H1 (cell line): ENCODE results near the gene FHIT. TPM values are rescaled to one million over a fixed set of nuclear protein-coding genes. Genes with fewer than 3 reads are reported as not detected.

ENCODE experiments used
- CTCF ChIA-PET: fragments of 300-600 bp; sonication (Branson Sonifier 250); formaldehyde crosslinking; loops from one replicate; lab custom pipeline; 2021; ENCODE audit not compliant: partially characterized antibody; lab: Charles Lee
- POLR2A ChIA-PET: fragments of 300-600 bp; sonication (Branson Sonifier 250); formaldehyde crosslinking; loops from one replicate; lab custom pipeline; 2021; ENCODE audit warnings: inconsistent platforms; ENCODE audit not compliant: partially characterized antibody; lab: Charles Lee
- DNase-seq, 2 experiments: peaks; one replicate each; pipeline versions ENCODE4 v3.0.0 to v3.0.0-alpha.2; 2010 to 2022; ENCODE audit warnings: low spot score in 2 of 2, low read depth in 1 of 2, mixed read lengths in 1 of 2
- FAIRE-seq: peaks from 2 replicates; lab custom pipeline; 2011; peaks lifted over from hg19 to GRCh38; lab: Jason Lieb, UNC
- H2AFZ ChIP-seq: 2 replicates; pipeline ENCODE4 v1.8.1; 2012; ENCODE audit warnings: low read length, inconsistent platforms
- H2AK5ac ChIP-seq: 2 replicates; pipeline ENCODE4 v1.6.1; 2013; ENCODE audit warnings: low read depth, low read length
- H2BK120ac ChIP-seq: replicated peaks from 2 replicates; pipeline ENCODE3; 2013; ENCODE audit warnings: low read depth, low read length, inconsistent platforms
- H2BK12ac ChIP-seq: 2 replicates; pipeline ENCODE4 v1.6.1; 2013; ENCODE audit warnings: low read depth, low read length
- H2BK15ac ChIP-seq: 2 replicates; pipeline ENCODE4 v1.6.1; 2013; ENCODE audit warnings: low read length
- H2BK20ac ChIP-seq: 2 replicates; pipeline ENCODE4 v1.6.1; 2013; ENCODE audit warnings: low read length
- H2BK5ac ChIP-seq: 2 replicates; pipeline ENCODE4 v1.6.1; 2013; ENCODE audit warnings: low read depth, low read length
- H3K14ac ChIP-seq: 2 replicates; pipeline ENCODE4 v1.6.1; 2013; ENCODE audit warnings: inconsistent platforms; ENCODE audit not compliant: insufficient read length
- H3K18ac ChIP-seq: 2 replicates; pipeline ENCODE4 v1.6.1; 2013; ENCODE audit warnings: low read length; ENCODE audit errors: extremely low read depth
- H3K23ac ChIP-seq: 2 replicates; pipeline ENCODE4 v1.6.1; 2013; ENCODE audit warnings: inconsistent platforms; ENCODE audit not compliant: insufficient read length
- H3K23me2 ChIP-seq: 2 replicates; pipeline ENCODE4 v1.6.1; 2013; ENCODE audit warnings: low read depth, low read length
- H3K27ac ChIP-seq: 2 replicates; pipeline ENCODE4 v1.6.1; 2011; ENCODE audit warnings: low read depth, low read length, inconsistent platforms
- H3K27me3 ChIP-seq, 4 experiments: replicated peaks in 1 of 4; 1 replicate in 1 of 4; 2 replicates in 3 of 4; pipeline versions ENCODE4 v1.6.1 to v1.8.1; 2011 to 2013; ENCODE audit warnings: low read length in 3 of 4, mild to moderate bottlenecking in 3 of 4, inconsistent platforms in 2 of 4, mixed read lengths in 2 of 4, moderate library complexity in 1 of 4; ENCODE audit not compliant: control insufficient read depth in 3 of 4, insufficient read depth in 3 of 4; ENCODE audit errors: extremely low read depth in 1 of 4
- H3K36me3 ChIP-seq, 4 experiments: 2 replicates each; pipeline versions ENCODE4 v1.6.1 to v1.8.1; 2011 to 2013; ENCODE audit warnings: mild to moderate bottlenecking in 4 of 4, low read length in 3 of 4, moderate library complexity in 2 of 4, control low read depth in 1 of 4, inconsistent platforms in 1 of 4; ENCODE audit not compliant: insufficient read depth in 4 of 4, control insufficient read depth in 2 of 4
- H3K4ac ChIP-seq: replicated peaks from 2 replicates; pipeline ENCODE3; 2013; ENCODE audit warnings: low read length, low read depth, mixed read lengths, inconsistent platforms; ENCODE audit not compliant: insufficient read length
- H3K4me1 ChIP-seq, 4 experiments: replicated peaks in 1 of 4; 1 replicate in 1 of 4; 2 replicates in 3 of 4; pipeline versions ENCODE4 v1.6.1 to v1.8.1; 2011 to 2013; ENCODE audit warnings: low read length in 3 of 4, inconsistent platforms in 2 of 4, mixed read lengths in 1 of 4; ENCODE audit not compliant: insufficient read depth in 4 of 4, control insufficient read depth in 3 of 4
- H3K4me2 ChIP-seq, 2 experiments: 2 replicates each; pipeline versions ENCODE4 v1.6.1 to v1.8.1; 2011 to 2013; ENCODE audit warnings: low read depth in 2 of 2, low read length in 2 of 2, control low read depth in 1 of 2, inconsistent platforms in 1 of 2, mild to moderate bottlenecking in 1 of 2; ENCODE audit not compliant: insufficient read depth in 1 of 2
- H3K4me3 ChIP-seq, 4 experiments: fragments of 200-600, 300-600 bp in 1 of 4; sonication (generic), shearing (Covaris generic), sonication (Bioruptor Twin) in 1 of 4; 2 replicates each; pipeline versions ENCODE4 v1.5.1 to v1.8.1; 2011 to 2016; ENCODE audit warnings: low read length in 4 of 4, low read depth in 3 of 4, control low read depth in 2 of 4, inconsistent platforms in 2 of 4, mild to moderate bottlenecking in 2 of 4, mixed read lengths in 1 of 4, moderate library complexity in 1 of 4; ENCODE audit not compliant: insufficient read depth in 2 of 4; ENCODE audit errors: extremely low read depth in 1 of 4
- H3K56ac ChIP-seq: replicated peaks from 2 replicates; pipeline ENCODE3; 2013; ENCODE audit warnings: low read depth, mild to moderate bottlenecking, mixed read lengths, low read length, inconsistent platforms; ENCODE audit not compliant: insufficient read length
- H3K79me1 ChIP-seq: 2 replicates; pipeline ENCODE4 v1.6.1; 2013; ENCODE audit warnings: low read depth, low read length, control low read depth
- H3K79me2 ChIP-seq, 2 experiments: 2 replicates each; pipeline versions ENCODE4 v1.6.1 to v1.8.1; 2012 to 2013; ENCODE audit warnings: low read length in 2 of 2, mild to moderate bottlenecking in 2 of 2, inconsistent platforms in 1 of 2; ENCODE audit not compliant: insufficient read depth in 2 of 2, control insufficient read depth in 1 of 2
- H3K9ac ChIP-seq, 4 experiments: replicated peaks in 1 of 4; 1 replicate in 1 of 4; 2 replicates in 3 of 4; pipeline versions ENCODE4 v1.6.1 to v1.8.1; 2011 to 2013; ENCODE audit warnings: low read depth in 3 of 4, low read length in 3 of 4, control low read depth in 2 of 4, mild to moderate bottlenecking in 2 of 4, moderate library complexity in 2 of 4, inconsistent platforms in 1 of 4; ENCODE audit errors: extremely low read depth in 1 of 4
- H3K9me3 ChIP-seq, 2 experiments: 2 replicates each; pipeline versions ENCODE4 v1.6.1 to v1.8.1; 2012 to 2013; ENCODE audit warnings: mild to moderate bottlenecking in 2 of 2, moderate library complexity in 2 of 2, control low read depth in 1 of 2, inconsistent platforms in 1 of 2, low read depth in 1 of 2, low read length in 1 of 2, mixed read lengths in 1 of 2; ENCODE audit not compliant: insufficient read depth in 2 of 2
- H4K20me1 ChIP-seq, 2 experiments: replicated peaks in 1 of 2; 2 replicates each; pipeline versions ENCODE3 to v1.8.1; 2011 to 2013; ENCODE audit warnings: inconsistent platforms in 2 of 2, low read length in 2 of 2, mild to moderate bottlenecking in 1 of 2; ENCODE audit not compliant: insufficient read depth in 2 of 2, control insufficient read depth in 1 of 2
- H4K5ac ChIP-seq: 2 replicates; pipeline ENCODE4 v1.6.1; 2013; ENCODE audit warnings: low read length, low read depth, mixed read lengths, inconsistent platforms; ENCODE audit not compliant: insufficient read length
- H4K8ac ChIP-seq: 2 replicates; pipeline ENCODE4 v1.8.0; 2013; ENCODE audit warnings: mild to moderate bottlenecking, moderate library complexity, low read length, inconsistent platforms; ENCODE audit not compliant: insufficient read depth; ENCODE audit errors: extremely low read depth
- H4K91ac ChIP-seq: replicated peaks from 2 replicates; pipeline ENCODE3; 2013; ENCODE audit warnings: low read length, mixed read lengths, inconsistent platforms; ENCODE audit not compliant: insufficient read length
- FOSL1 ChIP-seq: IDR thresholded peaks from 2 replicates; pipeline ENCODE4 v1.6.1; 2011; ENCODE audit warnings: mild to moderate bottlenecking, low read depth, low read length, moderate library complexity; ENCODE audit not compliant: insufficient read depth
- SRF ChIP-seq: IDR thresholded peaks from 2 replicates; pipeline ENCODE4 v1.6.1; 2011; ENCODE audit warnings: mild to moderate bottlenecking, low read depth, low read length, moderate library complexity
- WGBS, 2 experiments: shearing (Covaris generic) in 1 of 2; methylation state at CpG; one replicate each; pipeline versions ENCODE4 v1.1.6 to v1.1.7; 2013 to 2015; ENCODE audit warnings: low lambda C conversion rate in 2 of 2, mixed read lengths in 2 of 2, inconsistent platforms in 1 of 2, low coverage in 1 of 2, missing lambda C conversion rate in 1 of 2; ENCODE audit not compliant: insufficient replicate concordance in 2 of 2, insufficient coverage in 1 of 2, insufficient read length in 1 of 2; ENCODE audit errors: extremely low coverage in 1 of 2, missing lambda C conversion rate in 1 of 2; 5-methylcytosine and 5-hydroxymethylcytosine counted together
- polyA plus RNA-seq, 7 experiments: library from polyadenylated mRNA; depleted of rRNA in 3 of 7; stranded (reverse) in 5 of 7; unstranded in 2 of 7; fragments of >200 nt in 5 of 7; fragments of 200-250 nt in 2 of 7; gene quantifications; 1 replicate in 5 of 7; 2 replicates in 1 of 7; 4 replicates in 1 of 7; pipeline versions ENCODE4 v1.2.1 to v1.2.3, GENCODE V29; 2011 to 2013; ENCODE audit warnings: missing spikeins in 2 of 7, mixed read lengths in 2 of 7
- total RNA-seq: library from RNA; stranded (reverse); fragmentation: NEBNext Ultra II Directional; extraction: Animal tissue kit (Norgen Biotek cat#: 25700); gene quantifications from 2 replicates; pipeline ENCODE4 v1.2.1, GENCODE V29; 2021

Gene FHIT
- total and polyA plus RNA-seq, 2 of the 8 experiments (the other 6 are each of a cell fraction or from before 2014, with no cell fraction given) = 1.2 to 3.2 TPM

DNA sequence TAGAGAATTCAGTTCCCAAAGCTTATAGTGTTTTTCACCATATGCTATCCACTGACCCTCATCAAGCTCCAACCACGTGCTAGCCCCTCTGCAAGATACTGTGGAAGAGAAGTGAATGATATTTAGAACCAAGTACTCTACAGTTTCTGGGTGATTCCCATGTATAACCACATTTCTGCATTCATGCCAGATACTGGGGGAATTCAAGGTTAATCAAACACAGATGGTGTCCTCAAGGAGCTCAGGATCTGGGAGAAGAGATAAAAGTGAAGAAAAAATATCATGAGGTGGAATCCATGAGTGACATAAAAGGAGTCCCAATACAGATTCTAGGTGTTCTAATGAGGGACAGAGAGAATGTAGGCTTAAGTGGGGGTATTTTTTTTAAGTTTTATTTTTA is 195.8 kb downstream of the FHIT start:
- Histone ChIP-seq H2AK5ac (no peak overlapping the region), H3K4ac (no peak overlapping the region), H3K14ac (no peak overlapping the region), H2BK5ac (no peak overlapping the region), H2AFZ (no peak overlapping the region), H2BK12ac (no peak overlapping the region), H3K9me3 (no peaks in the 10 kb centered on the region; a peak in 1 of 4 replicates), H3K23me2 (no peaks in the 10 kb centered on the region), H4K91ac (no peak overlapping the region), H3K79me2 (no peaks in the 10 kb centered on the region), H3K27me3 (peaks cover 0 to 3% (median 0%) of the 10 kb centered on the region in 4 experiments; a peak in 1 of 7 replicates), H3K36me3 (no peaks in the 10 kb centered on the region), H2BK120ac (no peak overlapping the region)
- no peak for DNase-seq
- CTCF ChIA-PET = no interaction called here
- POLR2A ChIA-PET = no interaction called here
- TF ChIP-seq FOSL1 (no peak), SRF (no peak)
- TF ChIP-seq, all 59 proteins: peak for 0
- H3K18ac ChIP-seq = no peak overlapping the region
- no peak overlapping the region for H4K5ac ChIP-seq
- no peak overlapping the region for H3K23ac ChIP-seq
- H3K56ac ChIP-seq = no peak overlapping the region
- no peak overlapping the region for H3K9ac ChIP-seq
- no peak overlapping the region for H3K4me2 ChIP-seq
- H3K4me1 ChIP-seq = no peaks in the 10 kb centered on the region
- 95% methylated on average over 1 of the region's 1 CpG; no CpG with 5 or more reads in 1 of the 2 experiments for WGBS, 2 experiments
- no peak overlapping the region for H3K4me3 ChIP-seq
- FAIRE-seq = no peak
- H3K79me1 ChIP-seq = no peaks in the 10 kb centered on the region
- H4K20me1 ChIP-seq = no peaks in the 10 kb centered on the region
- H2BK20ac ChIP-seq = no peak overlapping the region
- no peak overlapping the region for H2BK15ac ChIP-seq
- H4K8ac ChIP-seq = no peak overlapping the region
- no peak overlapping the region for H3K27ac ChIP-seq
